IMR-90 (cell line): ENCODE results near the gene TENT5C. TPM values are rescaled to one million over a fixed set of nuclear protein-coding genes. Genes with fewer than 3 reads are reported as not detected.
A peak's percentile ranks its signal among the peaks of the same experiment; 100 is the strongest.

Experiments
- ATAC-seq: fragments of 200-7000 bp; cut with Tn5 transposase; 2 replicates; pipeline ENCODE4 v1.9.1; 2020; ENCODE audit warnings: low read depth, mild to moderate bottlenecking, moderate library complexity
- BruUV-seq: library from RNA; stranded (reverse); fragments of 400-500 nt; replicated peaks from 2 replicates; lab custom pipeline; 2021; lab: Mats Ljungman, UMichigan
- CTCF ChIA-PET: fragments of 300-600 bp; formaldehyde crosslinking; extraction: SDS; loops from one replicate; lab custom pipeline; 2021; ENCODE audit warnings: antibody characterized with exemption; lab: Yijun Ruan, JAX
- POLR2A ChIA-PET: fragments of 300-600 bp; sonication (Branson Sonifier 250); formaldehyde crosslinking; loops from one replicate; lab custom pipeline; 2022; ENCODE audit warnings: antibody characterized with exemption; ENCODE audit not compliant: unreplicated experiment; lab: Charles Lee
- DNase-seq: peaks from one replicate; pipeline ENCODE4 v3.0.0; 2013
- H2AFZ ChIP-seq: replicated peaks from 2 replicates; pipeline ENCODE3; 2013; ENCODE audit warnings: low read length, mild to moderate bottlenecking; ENCODE audit not compliant: poor library complexity
- H2AK5ac ChIP-seq: 2 replicates; pipeline ENCODE4 v1.6.1; 2013; ENCODE audit warnings: low read depth, low read length, inconsistent platforms
- H2AK9ac ChIP-seq: replicated peaks from 2 replicates; pipeline ENCODE3; 2013; ENCODE audit warnings: mild to moderate bottlenecking, low read depth, low read length, moderate library complexity; ENCODE audit not compliant: poor library complexity
- H2BK120ac ChIP-seq: 2 replicates; pipeline ENCODE4 v1.6.1; 2013; ENCODE audit warnings: low read depth, low read length, inconsistent platforms
- H2BK15ac ChIP-seq: 3 replicates; pipeline ENCODE4 v1.6.1; 2013; ENCODE audit warnings: low read depth, low read length, inconsistent platforms
- H2BK20ac ChIP-seq: 2 replicates; pipeline ENCODE4 v1.6.1; 2013; ENCODE audit warnings: low read depth, mild to moderate bottlenecking, inconsistent platforms, low read length, moderate library complexity
- H2BK5ac ChIP-seq: 2 replicates; pipeline ENCODE4 v1.6.1; 2013; ENCODE audit warnings: mild to moderate bottlenecking, low read depth, low read length, inconsistent platforms; ENCODE audit not compliant: poor library complexity, severe bottlenecking
- H3K14ac ChIP-seq: replicated peaks from 2 replicates; pipeline ENCODE4 v1.6.1; 2013; ENCODE audit warnings: low read depth, low read length, inconsistent platforms
- H3K18ac ChIP-seq: 2 replicates; pipeline ENCODE4 v1.6.1; 2013; ENCODE audit warnings: low read depth, low read length, control low read depth
- H3K23ac ChIP-seq: 2 replicates; pipeline ENCODE4 v1.6.1; 2013; ENCODE audit warnings: low read depth, low read length, inconsistent platforms
- H3K27ac ChIP-seq: 2 replicates; pipeline ENCODE4 v1.5.1; 2013; ENCODE audit warnings: mild to moderate bottlenecking, control low read depth, low read length; ENCODE audit not compliant: insufficient read depth
- H3K27me3 ChIP-seq: 2 replicates; pipeline ENCODE4 v1.6.1; 2013; ENCODE audit warnings: low read length; ENCODE audit not compliant: control insufficient read depth, insufficient read depth
- H3K36me3 ChIP-seq: 2 replicates; pipeline ENCODE4 v1.6.1; 2013; ENCODE audit warnings: low read length, mixed read lengths; ENCODE audit not compliant: control insufficient read depth, insufficient read depth
- H3K4ac ChIP-seq: 2 replicates; pipeline ENCODE4 v1.6.1; 2013; ENCODE audit warnings: low read depth, low read length, inconsistent platforms
- H3K4me1 ChIP-seq: 2 replicates; pipeline ENCODE4 v1.6.1; 2013; ENCODE audit warnings: low read length, mixed read lengths; ENCODE audit not compliant: control insufficient read depth, insufficient read depth
- H3K4me2 ChIP-seq: 2 replicates; pipeline ENCODE4 v1.6.1; 2013; ENCODE audit warnings: low read depth, mild to moderate bottlenecking, control low read depth, low read length, moderate library complexity
- H3K4me3 ChIP-seq: 2 replicates; pipeline ENCODE4 v1.5.1; 2013; ENCODE audit warnings: low read depth, mild to moderate bottlenecking, control low read depth, low read length, moderate library complexity; ENCODE audit not compliant: insufficient read depth
- H3K56ac ChIP-seq: 2 replicates; pipeline ENCODE4 v1.6.1; 2013; ENCODE audit warnings: low read length, inconsistent platforms; ENCODE audit not compliant: insufficient read depth; ENCODE audit errors: extremely low read depth
- H3K79me1 ChIP-seq, 2 experiments: 2 replicates each; pipeline ENCODE4 v1.6.1; 2013; ENCODE audit warnings: low read length in 2 of 2, inconsistent platforms in 1 of 2, low read depth in 1 of 2
- H3K9ac ChIP-seq: 2 replicates; pipeline ENCODE4 v1.6.1; 2013; ENCODE audit warnings: low read depth, low read length, control low read depth
- H3K9me1 ChIP-seq: 2 replicates; pipeline ENCODE4 v1.6.1; 2013; ENCODE audit warnings: low read length, inconsistent platforms; ENCODE audit not compliant: insufficient read depth
- H3K9me3 ChIP-seq: 2 replicates; pipeline ENCODE4 v1.6.1; 2013; ENCODE audit warnings: low read length; ENCODE audit not compliant: control insufficient read depth, insufficient read depth
- H4K20me1 ChIP-seq: 2 replicates; pipeline ENCODE4 v1.6.1; 2013; ENCODE audit warnings: low read length, inconsistent platforms; ENCODE audit not compliant: insufficient read depth
- H4K5ac ChIP-seq: 2 replicates; pipeline ENCODE4 v1.6.1; 2013; ENCODE audit warnings: mild to moderate bottlenecking, low read depth, low read length, control low read depth
- H4K8ac ChIP-seq, 2 experiments: 2 replicates each; pipeline ENCODE4 v1.6.1; 2013; ENCODE audit warnings: low read depth in 2 of 2, low read length in 2 of 2, control low read depth in 1 of 2, inconsistent platforms in 1 of 2
- H4K91ac ChIP-seq: 2 replicates; pipeline ENCODE4 v1.6.1; 2013; ENCODE audit warnings: low read depth, low read length, inconsistent platforms; ENCODE audit not compliant: insufficient read depth
- BHLHE40 ChIP-seq: fragments of 150-350 bp; IDR thresholded peaks from 2 replicates; pipeline ENCODE4 v1.6.1; 2016; ENCODE audit warnings: mild to moderate bottlenecking, low read depth, low read length
- CEBPB ChIP-seq: IDR thresholded peaks from 2 replicates; pipeline ENCODE4 v1.6.1; 2012; ENCODE audit warnings: low read depth, low read length, improper control_type of control experiment
- FOS ChIP-seq: fragments of 150-350 bp; IDR thresholded peaks from 2 replicates; pipeline ENCODE4 v1.6.1; 2016; ENCODE audit warnings: low read depth, low read length
- MAZ ChIP-seq: IDR thresholded peaks from 2 replicates; pipeline ENCODE4 v1.6.1; 2012; ENCODE audit warnings: low read depth, mild to moderate bottlenecking, low read length, improper control_type of control experiment, moderate library complexity, borderline replicate concordance
- MXI1 ChIP-seq: IDR thresholded peaks from 2 replicates; pipeline ENCODE4 v1.6.1; 2012; ENCODE audit warnings: low read depth, mild to moderate bottlenecking, low read length, moderate library complexity, borderline replicate concordance
- POLR2A ChIP-seq: IDR thresholded peaks from 2 replicates; pipeline ENCODE4 v1.6.1; 2012; ENCODE audit warnings: mild to moderate bottlenecking, low read depth, low read length
- RAD21 ChIP-seq: IDR thresholded peaks from 2 replicates; pipeline ENCODE4 v1.6.1; 2012; ENCODE audit warnings: low read length, improper control_type of control experiment
- RFX5 ChIP-seq: IDR thresholded peaks from 2 replicates; pipeline ENCODE4 v1.8.0; 2012; ENCODE audit warnings: low read depth, mild to moderate bottlenecking, low read length, moderate library complexity
- USF2 ChIP-seq: fragments of 150-350 bp; IDR thresholded peaks from 2 replicates; pipeline ENCODE4 v1.6.1; 2017; ENCODE audit warnings: mild to moderate bottlenecking, antibody characterized with exemption, low read length, low read depth
- WGBS, 2 experiments: methylation state at CpG; one replicate each; pipeline versions ENCODE4 v1.1.5 to v1.1.7; 2013; ENCODE audit warnings: missing lambda C conversion rate in 2 of 2; ENCODE audit not compliant: insufficient read length in 1 of 2; ENCODE audit errors: extremely low coverage in 2 of 2; 5-methylcytosine and 5-hydroxymethylcytosine counted together
- dilution Hi-C: fragments of 300-500 bp; cut with HindIII; formaldehyde crosslinking; loops from one replicate; pipeline ENCODE4 v1.14.3; 2018; ENCODE audit warnings: low sequenced_read_pairs; ENCODE audit not compliant: unreplicated experiment
- in situ Hi-C: fragments of 300-500 bp; cut with MboI; formaldehyde crosslinking; loops from 3 replicates; pipeline ENCODE4 v1.14.3; 2019; ENCODE audit warnings: low sequenced_read_pairs, inconsistent platforms, mixed read lengths
- intact Hi-C: fragments of 100-400 bp; cut with micrococcal nuclease; formaldehyde crosslinking; loops from 2 replicates; pipeline ENCODE4 v1.10.0; 2022
- polyA plus RNA-seq, 3 experiments: library from polyadenylated mRNA; depleted of rRNA; stranded (reverse); fragments of >200 nt; gene quantifications; 2 replicates each; pipeline ENCODE4 v1.2.3, GENCODE V29; 2012; ENCODE audit warnings: low replicate concordance in 1 of 3
- total RNA-seq: library from RNA; depleted of rRNA; stranded (reverse); fragments of >200 nt; gene quantifications from 2 replicates; pipeline ENCODE4 v1.2.3, GENCODE V29; 2012
- TF ChIP-seq, protein P1 (sequence below): conservative IDR thresholded peaks from 2 replicates; pipeline ENCODE4 v1.5.1; 2012; ENCODE audit warnings: mild to moderate bottlenecking, low read depth, low read length, improper control_type of control experiment

TENT5C gene
- total and polyA plus RNA-seq, 2 of the 4 experiments (the other 2 are of a cell fraction): 1.5 to 4.1 TPM

- TF ChIP-seq, protein P1, sequence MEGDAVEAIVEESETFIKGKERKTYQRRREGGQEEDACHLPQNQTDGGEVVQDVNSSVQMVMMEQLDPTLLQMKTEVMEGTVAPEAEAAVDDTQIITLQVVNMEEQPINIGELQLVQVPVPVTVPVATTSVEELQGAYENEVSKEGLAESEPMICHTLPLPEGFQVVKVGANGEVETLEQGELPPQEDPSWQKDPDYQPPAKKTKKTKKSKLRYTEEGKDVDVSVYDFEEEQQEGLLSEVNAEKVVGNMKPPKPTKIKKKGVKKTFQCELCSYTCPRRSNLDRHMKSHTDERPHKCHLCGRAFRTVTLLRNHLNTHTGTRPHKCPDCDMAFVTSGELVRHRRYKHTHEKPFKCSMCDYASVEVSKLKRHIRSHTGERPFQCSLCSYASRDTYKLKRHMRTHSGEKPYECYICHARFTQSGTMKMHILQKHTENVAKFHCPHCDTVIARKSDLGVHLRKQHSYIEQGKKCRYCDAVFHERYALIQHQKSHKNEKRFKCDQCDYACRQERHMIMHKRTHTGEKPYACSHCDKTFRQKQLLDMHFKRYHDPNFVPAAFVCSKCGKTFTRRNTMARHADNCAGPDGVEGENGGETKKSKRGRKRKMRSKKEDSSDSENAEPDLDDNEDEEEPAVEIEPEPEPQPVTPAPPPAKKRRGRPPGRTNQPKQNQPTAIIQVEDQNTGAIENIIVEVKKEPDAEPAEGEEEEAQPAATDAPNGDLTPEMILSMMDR: no peak
- TF ChIP-seq POLR2A: no peak
Measured at GRCh38 chr1:117613969-117614729, 8.3 kb downstream of the TENT5C start (continued).

GRCh38 chr1:117615474-117615873, 9.6 kb downstream of the TENT5C start:
- Histone ChIP-seq H3K9ac (no peak overlapping the region), H2BK20ac (no peak overlapping the region), H3K23ac (no peak overlapping the region), H3K4ac (peak overlapping the region; percentile 28; the same call in 1 of the 2 replicates), H3K9me1 (peaks cover 49% of the 10 kb centered on the region), H2AK5ac (peak overlapping the region; percentile 65; the same call in 1 of the 2 replicates), H3K27me3 (no peaks in the 10 kb centered on the region), H3K18ac (no peak overlapping the region), H3K14ac (no peak overlapping the region), H4K5ac (no peak overlapping the region), H3K4me1 (peaks cover 26% of the 10 kb centered on the region), H3K79me1 (peaks cover 12 to 81% of the 10 kb centered on the region in 2 experiments; a peak in 3 of 4 replicates), H4K91ac (no peak overlapping the region), H3K4me3 (no peak overlapping the region), H4K8ac (no peak overlapping the region; a peak in 1 of 4 replicates), H3K36me3 (no peaks in the 10 kb centered on the region), H2BK15ac (0 out of 3 replicates have a peak overlapping the region, but pooled peaks have one; percentile 25), H3K56ac (no peak overlapping the region), H3K27ac (no peak overlapping the region), H2AFZ (no peak overlapping the region), H2BK5ac (no peak overlapping the region), H3K4me2 (no peak overlapping the region), H4K20me1 (peaks cover 94% of the 10 kb centered on the region; the same call in 1 of the 2 replicates), H3K9me3 (no peaks in the 10 kb centered on the region), H2BK120ac (no peak overlapping the region), H2AK9ac (no peak overlapping the region)
- intact Hi-C loops: no loop called here
- dilution Hi-C loops: no loop called here
- ATAC-seq (no peak), DNase-seq (no peak)
- ChIA-PET POLR2A (no interaction called here), CTCF (no interaction called here)
- no TSS peak for BruUV-seq
- 100% methylated on average over 1 of the region's 3 CpGs; no CpG with 5 or more reads in 1 of the 2 experiments for WGBS, 2 experiments
- in situ Hi-C loops: no loop called here
- TF ChIP-seq RAD21 (no peak), MAZ (no peak), USF2 (no peak), MXI1 (no peak), CEBPB (no peak), RFX5 (no peak), FOS (no peak), BHLHE40 (no peak), POLR2A (no peak)
- TF ChIP-seq, protein P1: no peak
